ENCODE measurements around the gene TNFAIP3.
"Not testable (repeated sequence)": the region's sequence is repeated elsewhere in the genome, so short reads cannot be mapped to it uniquely, and the experiment has no call there.

Gene TNFAIP3

DNA sequence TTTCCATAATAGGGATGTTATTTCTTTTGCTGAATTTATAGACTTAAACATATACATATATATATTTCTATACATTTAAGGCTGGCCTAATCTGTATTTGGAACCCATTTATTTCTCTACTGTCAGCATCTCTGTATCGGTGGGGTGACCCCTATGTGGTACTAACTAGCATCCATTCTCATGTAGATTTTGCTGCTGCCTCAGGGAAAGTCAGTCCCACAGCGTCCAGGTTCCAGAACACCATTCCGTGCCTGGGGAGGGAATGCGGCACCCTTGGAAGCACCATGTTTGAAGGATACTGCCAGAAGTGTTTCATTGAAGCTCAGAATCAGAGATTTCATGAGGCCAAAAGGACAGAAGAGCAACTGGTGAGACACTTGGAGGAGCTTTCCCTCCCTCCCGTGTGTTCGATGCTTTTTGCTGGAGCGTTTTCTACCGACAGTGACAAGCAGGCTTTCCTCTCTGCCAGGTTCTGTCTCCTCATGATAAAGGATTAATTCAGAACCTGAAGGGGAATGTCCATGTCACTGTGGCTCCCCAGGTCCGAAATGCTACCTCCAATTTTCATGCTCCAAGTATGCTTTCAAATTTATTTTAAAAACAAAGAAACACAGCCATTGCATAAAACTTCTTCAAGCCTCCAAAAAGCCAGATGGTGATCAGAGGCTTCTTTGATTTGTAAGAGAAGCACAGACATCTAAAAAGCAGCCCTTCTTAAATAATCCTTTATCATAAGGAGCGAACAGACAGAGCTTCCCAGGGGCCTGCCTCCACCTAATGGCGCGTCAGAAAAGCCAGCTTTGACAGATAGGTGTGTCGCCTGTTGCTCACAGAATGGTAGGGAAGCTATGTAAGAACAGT lies 13.1 kb downstream of the TNFAIP3 start:
- DNase-seq = peak in 2 of 3 donors; percentile 36 to 58

DNA sequence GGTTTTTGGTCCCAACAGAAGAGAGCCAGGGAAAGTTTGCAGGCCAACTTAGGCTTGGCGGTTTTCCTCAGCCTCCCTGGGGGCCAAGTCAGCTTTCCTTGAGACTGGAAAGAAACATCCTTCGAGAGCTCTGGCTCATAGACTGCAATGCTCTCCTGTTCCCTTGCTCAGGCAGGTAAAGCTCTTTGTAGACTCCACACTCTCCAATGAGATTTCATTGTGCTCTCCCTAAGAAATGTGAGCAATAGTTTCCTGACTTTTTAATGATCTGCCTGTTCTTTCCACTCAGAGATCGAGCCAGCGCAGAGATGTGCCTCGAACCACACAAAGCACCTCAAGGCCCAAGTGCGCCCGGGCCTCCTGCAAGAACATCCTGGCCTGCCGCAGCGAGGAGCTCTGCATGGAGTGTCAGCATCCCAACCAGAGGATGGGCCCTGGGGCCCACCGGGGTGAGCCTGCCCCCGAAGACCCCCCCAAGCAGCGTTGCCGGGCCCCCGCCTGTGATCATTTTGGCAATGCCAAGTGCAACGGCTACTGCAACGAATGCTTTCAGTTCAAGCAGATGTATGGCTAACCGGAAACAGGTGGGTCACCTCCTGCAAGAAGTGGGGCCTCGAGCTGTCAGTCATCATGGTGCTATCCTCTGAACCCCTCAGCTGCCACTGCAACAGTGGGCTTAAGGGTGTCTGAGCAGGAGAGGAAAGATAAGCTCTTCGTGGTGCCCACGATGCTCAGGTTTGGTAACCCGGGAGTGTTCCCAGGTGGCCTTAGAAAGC lies 13.9 kb downstream of the TNFAIP3 start:
- peak in 2 of 3 donors; percentile 48 to 65 for DNase-seq

DNA sequence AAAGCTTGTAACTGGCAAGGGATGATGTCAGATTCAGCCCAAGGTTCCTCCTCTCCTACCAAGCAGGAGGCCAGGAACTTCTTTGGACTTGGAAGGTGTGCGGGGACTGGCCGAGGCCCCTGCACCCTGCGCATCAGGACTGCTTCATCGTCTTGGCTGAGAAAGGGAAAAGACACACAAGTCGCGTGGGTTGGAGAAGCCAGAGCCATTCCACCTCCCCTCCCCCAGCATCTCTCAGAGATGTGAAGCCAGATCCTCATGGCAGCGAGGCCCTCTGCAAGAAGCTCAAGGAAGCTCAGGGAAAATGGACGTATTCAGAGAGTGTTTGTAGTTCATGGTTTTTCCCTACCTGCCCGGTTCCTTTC lies 14.4 kb downstream of the TNFAIP3 start:
- peak in 2 of 3 donors; percentile 59 to 71 for DNase-seq

DNA sequence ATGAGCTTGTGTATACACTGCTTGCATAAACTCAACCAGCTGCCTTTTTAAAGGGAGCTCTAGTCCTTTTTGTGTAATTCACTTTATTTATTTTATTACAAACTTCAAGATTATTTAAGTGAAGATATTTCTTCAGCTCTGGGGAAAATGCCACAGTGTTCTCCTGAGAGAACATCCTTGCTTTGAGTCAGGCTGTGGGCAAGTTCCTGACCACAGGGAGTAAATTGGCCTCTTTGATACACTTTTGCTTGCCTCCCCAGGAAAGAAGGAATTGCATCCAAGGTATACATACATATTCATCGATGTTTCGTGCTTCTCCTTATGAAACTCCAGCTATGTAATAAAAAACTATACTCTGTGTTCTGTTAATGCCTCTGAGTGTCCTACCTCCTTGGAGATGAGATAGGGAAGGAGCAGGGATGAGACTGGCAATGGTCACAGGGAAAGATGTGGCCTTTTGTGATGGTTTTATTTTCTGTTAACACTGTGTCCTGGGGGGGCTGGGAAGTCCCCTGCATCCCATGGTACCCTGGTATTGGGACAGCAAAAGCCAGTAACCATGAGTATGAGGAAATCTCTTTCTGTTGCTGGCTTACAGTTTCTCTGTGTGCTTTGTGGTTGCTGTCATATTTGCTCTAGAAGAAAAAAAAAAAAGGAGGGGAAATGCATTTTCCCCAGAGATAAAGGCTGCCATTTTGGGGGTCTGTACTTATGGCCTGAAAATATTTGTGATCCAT lies 15.3 kb downstream of the TNFAIP3 start:
- DNase-seq = peak; percentile 76 to 77 (median 77)

DNA sequence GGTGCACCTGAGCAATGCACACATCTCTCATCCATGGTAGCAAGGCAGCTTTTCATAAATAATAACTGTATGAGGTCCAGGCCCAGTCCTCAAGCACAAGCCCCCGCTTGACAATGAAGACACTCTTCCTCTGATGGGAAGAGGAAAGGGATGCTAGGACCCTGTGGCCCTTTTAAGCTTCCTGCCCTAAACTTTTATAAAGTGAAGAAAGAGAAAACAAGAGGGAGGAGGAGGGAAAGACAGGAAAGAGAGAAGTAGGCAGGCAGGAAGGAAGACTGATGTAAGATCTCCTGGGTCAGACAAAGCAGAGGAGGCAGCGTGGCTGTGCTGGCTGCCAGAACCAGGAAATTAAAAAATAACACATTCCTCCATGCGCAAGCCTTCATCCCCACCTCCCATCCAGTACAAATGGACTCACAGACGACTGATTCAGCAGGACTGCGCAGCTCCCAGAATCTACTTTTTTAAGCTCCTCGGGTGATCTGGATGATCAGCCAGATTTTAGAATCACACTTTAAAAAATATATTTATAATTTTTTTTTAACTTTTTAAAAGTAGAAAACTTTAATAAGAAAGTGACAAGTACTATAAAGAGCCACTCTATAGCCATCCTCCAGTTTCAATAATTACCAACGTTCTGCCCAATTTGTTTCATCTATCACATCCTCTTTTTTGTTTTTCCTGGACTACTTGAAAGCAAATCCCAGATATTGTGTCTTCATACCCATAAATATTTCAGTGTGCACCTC lies 16.5 kb downstream of the TNFAIP3 start:
- peak; percentile 83 to 91 (median 90) for DNase-seq

DNA sequence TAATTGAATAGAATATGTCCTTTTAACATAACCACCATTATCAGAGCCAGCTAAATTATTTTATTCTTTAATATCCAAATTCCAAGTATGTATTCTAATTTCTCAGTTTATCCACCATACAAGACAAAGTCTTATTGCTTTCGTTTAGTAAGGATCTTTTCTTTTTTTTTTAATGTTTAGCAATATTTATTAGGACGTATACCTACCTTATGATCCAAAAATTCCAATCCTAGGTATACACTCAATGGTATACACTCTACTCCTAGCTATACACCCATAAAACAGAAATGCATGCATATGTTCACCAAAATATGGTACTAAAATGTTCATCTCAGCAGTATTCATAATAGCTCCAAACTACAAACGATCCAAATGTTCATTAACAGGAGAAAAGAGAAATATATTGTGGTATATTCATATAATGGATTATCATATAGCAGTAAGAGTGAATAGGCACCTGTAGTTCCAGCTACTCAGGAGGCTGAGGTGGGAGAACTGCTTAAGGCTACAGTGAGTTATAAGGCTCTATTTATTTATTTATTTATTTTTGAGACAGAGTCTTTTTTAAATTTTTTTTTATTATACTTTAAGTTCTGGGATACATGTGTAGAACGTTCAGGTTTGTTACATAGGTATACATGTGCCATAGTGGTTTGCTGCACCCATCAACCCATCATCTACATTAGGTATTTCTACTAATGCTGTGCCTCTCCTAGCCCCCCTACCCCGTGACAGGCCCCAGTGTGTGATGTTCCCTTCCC lies 17.3 kb downstream of the TNFAIP3 start:
- DNase-seq = peak; percentile 67 to 87 (median 86)

DNA sequence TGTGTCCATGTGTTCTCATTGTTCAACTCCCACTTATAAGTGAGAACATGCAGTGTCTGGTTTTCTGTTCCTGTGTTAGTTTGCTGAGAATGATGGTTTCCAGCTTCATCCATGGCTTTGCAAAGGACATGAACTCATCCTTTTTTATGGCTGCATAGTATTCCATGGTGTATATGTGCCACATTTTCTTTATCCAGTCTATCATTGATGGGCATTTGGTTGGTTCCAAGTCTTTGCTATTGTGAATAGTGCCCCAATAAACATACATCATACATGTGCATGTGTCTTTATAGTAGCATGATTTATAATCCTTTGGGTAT lies 17.8 kb downstream of the TNFAIP3 start:
- DNase-seq = peak in 2 of 3 donors; percentile 28 to 49

DNA sequence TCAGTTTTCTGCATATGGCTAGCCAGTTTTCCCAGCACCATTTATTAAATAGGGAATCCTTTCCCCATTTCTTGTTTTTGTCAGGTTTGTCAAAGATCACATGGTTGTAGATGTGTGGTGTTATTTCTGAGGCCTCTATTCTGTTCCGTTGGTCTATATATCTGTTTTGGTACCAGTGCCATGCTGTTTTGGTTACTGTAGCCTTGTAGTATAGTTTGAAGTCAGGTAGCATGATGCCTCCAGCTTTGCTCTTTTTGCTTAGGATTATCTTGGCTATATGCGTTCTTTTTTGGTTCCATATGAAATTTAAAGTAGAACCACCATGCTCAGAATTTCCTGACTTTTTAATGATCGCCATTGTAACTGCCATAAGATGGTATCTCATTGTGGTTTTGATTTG lies 19.2 kb downstream of the TNFAIP3 start:
- DNase-seq = not testable (repeated sequence)

DNA sequence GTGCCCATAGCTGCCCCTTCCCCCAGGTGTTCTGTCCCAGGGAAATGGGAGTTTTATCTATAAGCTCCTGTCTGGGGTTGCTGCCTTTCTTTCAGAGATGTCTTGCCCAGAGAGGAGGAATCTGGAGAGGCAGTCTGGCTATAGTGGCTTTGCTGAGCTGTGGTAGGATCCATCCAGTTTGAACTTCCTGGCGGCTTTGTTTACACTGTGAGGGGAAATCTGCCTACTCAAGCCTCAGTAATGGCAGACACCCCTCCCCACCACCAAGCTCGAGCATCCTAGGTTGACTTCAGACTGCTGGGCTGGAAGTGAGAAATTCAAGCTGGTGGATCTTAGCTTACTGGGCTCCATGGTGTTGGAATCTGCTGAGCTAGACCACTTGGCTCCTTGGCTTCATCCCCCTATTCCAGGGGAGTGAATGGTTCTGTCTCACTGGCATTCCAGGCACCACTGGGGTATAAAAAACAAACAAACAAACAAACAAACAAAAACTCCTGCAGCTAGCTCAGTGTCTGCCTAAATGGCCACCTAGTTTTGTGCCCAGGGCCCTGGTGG lies 24.0 kb downstream of the TNFAIP3 start:
- DNase-seq = no peak

DNA sequence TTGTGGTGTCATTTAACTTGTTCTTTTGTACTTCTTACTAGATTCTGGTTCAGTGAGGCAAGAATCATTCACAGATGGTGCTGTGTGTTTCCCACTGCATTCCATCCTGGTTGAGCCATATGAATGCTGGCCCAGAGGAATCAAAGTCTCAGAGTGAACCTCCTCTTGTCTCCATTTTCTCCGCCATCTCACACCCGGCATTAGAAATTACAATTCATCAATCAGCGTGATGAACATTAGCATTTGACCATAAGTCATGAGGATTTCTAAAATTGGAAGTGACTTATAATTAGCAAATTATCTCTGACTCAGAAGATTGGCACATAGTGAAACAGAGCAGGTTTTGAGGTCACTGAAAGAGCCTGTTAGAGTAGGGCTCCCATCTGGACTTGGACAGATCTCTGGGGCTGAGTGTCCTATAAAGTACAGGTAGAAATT lies 25.2 kb downstream of the TNFAIP3 start:
- peak; percentile 48 to 81 (median 77) for DNase-seq

DNA sequence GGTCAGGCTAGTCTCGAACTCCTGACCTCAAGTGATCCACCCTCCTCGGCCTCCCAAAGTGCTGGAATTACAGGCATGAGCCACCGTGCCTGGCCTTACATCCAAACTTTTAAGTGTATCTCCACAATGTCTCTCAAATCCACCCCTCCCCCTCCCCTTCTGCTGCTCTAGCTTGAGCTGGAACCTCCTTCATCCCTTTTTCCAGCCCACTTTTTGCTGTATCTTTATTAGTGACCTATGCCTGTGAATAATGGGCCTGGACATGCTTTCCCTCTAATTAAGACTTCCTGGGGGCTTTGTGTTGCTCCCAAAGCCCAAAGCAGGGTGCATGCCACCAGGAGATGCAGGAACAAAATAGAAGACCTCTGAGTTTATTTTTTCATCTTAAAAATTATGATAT lies 26.1 kb downstream of the TNFAIP3 start:
- no peak for DNase-seq

DNA sequence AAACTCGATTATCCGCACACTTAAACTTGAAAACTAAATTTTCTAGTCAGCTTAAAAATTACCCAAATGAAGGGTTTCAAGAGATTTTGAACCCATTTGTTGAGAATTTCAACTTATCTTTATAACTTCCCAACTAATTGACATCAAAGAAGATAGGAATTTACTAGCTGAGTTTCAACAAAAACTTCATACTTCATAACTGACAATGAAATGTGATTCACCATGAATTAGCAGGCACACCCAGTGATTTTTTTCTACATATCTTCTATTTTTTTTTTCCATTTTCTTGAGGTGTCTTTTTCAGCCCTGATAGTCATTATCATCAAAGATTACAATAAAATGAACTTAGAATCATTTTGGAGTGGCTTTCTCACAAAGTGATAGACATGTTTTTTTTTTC lies 26.7 kb downstream of the TNFAIP3 start:
- no peak for DNase-seq

DNA sequence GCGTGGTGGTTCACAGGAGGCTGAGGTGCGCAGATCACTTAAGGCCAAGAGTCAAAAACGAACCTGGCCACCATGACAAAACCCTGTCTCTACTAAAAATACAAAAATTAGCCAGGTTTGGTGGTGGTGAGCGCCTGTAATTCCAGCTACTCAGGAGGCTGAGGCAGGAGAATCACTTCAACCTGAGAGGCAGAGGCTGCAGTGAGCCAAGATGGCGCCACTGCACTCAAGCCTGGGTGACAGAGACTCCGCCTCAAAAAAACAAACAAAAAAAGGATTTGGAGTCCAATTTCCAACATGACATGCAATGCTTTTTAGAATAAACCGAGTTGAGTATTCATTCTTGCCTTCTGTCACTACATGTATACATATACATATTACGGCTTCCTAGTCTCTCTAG lies 27.3 kb downstream of the TNFAIP3 start:
- DNase-seq = not testable (repeated sequence)

DNA sequence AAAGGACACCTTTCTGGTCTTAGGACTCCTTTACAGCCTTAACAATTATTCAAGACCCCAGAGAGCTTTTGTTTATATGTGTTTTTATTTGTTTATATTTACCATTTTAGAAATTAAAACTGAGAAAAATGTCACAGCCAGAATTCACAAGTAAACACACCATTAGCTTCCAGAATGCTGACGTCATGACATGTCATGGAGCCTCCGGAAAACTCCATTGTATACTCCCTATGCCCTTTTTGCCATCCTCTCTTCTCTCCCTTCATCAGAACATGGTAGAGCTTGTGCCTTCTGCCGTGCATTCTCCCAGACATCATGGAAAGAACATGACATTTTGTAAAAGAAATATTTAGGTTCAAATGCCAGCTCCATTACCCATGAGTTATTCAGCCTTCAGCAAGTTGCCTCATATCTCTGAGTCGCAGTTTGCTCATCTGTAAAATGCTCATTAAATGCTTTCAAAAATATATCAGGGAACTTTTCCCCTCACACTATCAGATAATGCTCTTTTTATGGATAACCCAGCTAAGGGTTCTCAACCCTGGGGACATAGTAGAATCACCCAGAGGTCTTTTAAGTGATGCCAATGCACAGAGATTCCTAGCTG lies 27.8 kb downstream of the TNFAIP3 start:
- DNase-seq = peak; percentile 23 to 67 (median 65)

DNA sequence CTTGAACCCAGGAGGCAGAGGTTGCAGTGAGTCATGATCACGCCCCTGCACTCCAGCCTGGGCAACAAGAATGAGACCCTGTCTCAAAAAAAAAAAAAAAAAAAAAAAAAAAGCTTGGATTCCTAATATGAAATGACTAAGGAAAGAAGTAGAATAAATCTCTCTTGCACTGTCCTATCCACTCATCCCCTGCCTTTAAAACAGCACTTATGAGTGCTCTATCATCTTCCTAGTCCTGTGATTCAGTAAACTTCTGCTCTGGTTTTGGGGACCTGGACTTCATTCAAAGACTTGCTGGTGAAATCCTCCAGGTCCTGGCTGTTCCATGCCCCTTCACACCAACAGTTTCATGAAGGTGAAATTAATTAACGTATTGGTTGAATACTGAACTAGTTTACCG lies 29.6 kb downstream of the TNFAIP3 start:
- no peak for DNase-seq

DNA sequence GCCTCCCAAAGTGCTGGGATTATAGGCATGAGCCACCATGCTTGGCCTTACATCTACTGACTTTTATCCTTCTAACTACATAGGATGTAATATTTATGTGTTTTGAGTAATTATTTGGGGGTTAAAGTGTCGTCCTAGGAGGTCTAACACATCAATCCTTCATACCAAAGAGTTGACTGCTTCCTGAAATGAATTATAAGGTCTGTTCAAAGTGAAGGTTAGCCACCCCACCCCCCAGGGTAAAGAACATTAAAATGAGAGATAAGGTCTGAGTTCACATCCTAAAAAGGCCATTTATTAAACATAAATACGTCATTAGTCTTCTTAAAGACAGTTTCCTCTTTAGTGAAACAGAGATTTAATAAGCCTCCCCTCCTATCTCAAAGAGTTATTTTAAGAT lies 33.8 kb downstream of the TNFAIP3 start:
- DNase-seq = no peak

DNA sequence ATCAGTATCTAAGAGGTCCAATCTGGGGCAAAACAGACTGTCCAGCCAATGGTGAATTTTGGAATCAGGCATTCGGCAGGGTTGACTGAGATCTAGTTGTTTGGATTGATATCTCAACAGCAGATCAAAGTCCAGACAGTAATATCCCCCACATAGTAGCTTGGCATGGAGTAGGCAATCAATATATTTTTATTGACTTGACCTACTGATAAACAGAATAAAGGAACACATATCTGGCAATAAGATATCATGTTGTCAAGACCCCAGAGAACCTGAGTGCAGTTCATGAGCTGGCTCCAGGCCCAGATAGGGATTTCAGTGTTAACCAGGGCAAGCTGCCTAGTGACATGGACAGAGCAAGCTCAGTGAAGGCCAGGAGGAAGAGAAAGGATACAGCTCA lies 34.4 kb downstream of the TNFAIP3 start:
- no peak for DNase-seq

DNA sequence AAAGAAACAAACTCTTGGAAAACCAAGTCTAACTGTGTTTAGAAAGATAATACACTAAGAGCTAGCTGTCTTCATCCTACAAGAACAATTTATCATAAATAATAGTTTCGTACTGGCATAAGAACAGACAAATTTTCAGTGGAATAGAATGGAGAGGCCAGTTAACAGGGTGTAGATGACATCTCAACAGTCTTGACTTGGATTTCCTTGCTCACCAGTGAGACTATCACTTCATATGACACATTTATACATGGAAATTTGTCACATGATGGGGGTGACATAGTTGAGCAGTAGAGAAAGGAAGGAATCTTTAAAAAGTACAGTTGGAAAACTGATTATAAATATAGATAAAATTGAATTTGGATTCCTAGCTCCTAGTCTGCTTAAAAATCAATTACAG lies 35.6 kb downstream of the TNFAIP3 start:
- DNase-seq = peak in 2 of 3 donors; percentile 34 to 49

DNA sequence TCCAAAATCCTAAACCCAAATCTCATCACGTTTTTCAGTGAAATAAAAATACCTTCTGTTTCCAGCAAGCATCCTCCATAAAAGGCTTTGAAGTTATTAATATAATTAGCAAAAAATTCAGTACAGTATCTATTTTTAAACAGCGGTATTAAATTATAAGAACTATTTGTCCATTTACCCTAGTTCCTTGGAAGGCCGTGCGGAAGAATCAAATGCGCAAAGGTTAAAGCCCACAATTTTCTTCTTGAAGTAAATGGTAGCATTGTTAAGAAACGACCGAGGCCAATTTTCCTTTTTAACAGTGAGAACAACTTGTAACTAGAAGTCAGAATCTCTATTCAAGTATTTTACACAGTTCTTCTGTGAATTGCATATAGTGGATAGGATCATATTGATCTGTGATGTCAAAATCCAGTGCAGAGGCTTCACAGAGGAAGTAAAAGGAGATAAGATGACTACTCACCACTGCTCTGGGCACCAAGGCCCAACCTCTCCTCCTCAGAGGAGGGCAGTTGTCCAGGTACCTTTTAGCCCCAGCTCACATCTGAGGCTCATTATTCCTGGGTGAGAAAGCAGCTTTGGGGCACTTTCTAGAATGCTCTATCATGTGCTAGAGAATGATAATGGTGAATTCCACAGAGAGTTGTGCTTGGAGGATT lies 36.3 kb downstream of the TNFAIP3 start:
- DNase-seq = peak in 1 of 3 donors; percentile 34
